ENCODE measurements around the gene NOX4.

Gene NOX4

DNA sequence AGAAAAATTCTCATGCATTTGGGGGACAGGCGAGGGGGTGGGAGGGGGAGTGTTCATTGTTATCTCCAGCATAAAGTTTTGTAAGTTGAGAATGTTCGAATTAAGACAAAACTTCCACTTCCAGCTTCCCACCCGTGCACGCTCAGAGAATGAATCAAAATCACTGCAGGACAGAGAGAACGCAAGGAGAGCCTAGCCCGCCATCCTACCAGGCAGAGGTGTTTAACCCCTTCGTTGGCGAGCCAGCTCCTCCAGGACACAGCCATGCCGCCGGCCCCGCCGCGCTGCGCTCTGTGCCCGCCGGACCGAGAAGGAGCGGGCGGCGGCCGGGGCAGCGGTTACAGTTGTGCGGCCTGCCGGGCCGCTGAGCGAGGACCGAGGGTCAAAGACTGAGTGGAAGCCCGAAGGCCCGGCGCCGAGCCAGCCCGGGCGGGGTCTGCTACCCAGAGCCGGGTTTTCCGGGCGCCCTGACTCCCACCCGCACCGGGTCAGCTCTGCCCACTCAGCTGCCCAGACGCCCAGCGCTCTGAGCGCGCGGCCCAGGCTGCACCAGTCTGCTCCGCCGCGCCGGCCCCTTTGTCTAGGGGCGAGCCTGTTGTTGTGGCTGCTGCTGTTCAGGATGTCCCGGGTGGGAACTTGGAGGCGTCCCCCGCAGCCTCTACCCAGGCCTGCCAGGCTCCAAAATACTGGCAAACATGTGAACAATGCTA is at the start of gene NOX4:
Gene NOX4, minus strand, starts transcription at position 395 of the 710 bp plus-strand sequence. Its CDS starts 129 bp downstream, at position 266.
- no peak for DNase-seq

GRCh38 chr11:89540826-89541225 is 49.7 kb upstream of the NOX4 start:
- DNase-seq: no peak

- no peak for DNase-seq
These were observed 46.8 kb upstream of the NOX4 start for GRCh38 chr11:89537936-89538335.

DNA sequence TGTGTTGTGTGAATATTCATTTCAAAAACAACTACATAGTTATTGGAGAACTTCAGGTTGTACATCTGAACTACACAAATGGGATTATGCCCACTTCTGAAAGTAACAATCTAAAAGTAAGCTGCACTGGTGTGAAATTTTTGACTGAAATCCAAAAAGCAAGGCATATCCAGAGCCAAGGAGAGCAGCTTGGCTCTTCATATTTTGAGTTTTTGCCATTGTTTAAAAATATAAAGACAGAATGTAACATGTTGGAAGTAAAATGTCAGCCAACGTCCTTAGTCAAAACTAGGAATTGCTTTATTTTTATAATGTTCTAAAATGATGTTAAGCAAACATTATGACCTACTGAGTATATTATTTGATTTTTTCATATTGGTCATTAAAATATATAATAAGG is 45.8 kb upstream of the NOX4 start:
- no peak for DNase-seq

- DNase-seq: no peak
These were observed 44.0 kb upstream of the NOX4 start for GRCh38 chr11:89535221-89535620.

DNA sequence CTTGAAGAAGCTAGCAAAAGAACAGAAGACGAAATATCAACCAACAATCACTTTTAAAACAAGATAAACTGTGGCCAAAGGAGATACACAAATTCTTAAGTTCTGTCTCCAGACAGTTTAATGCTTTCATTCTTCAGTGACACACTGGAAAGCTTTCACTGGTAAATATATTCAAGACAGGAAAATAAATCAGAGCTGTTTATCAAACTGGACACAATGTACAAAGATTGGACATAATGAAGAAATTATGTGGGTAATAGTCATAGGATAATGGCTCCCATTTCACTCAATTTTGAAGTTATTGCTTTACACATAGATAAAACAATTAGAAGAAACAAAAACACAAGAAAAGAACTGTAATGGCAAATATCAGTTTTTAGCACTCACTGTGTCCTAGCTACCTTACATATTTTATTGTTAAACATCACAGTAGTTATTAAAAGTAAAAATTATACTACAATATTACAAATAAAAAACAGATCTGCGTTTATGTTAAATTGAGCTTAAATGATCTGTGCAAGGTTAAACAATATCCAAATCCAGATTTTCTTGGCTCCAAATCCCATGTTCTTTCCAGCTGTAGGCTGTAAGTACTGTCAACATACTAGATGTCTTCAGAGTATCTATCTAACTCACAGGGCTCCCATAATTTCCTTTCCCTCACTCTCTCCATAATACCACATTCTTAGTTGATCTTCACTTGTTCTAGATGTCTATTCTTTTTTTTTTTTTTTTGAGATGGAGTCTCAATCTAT is 38.6 kb upstream of the NOX4 start:
- DNase-seq: no peak

DNA sequence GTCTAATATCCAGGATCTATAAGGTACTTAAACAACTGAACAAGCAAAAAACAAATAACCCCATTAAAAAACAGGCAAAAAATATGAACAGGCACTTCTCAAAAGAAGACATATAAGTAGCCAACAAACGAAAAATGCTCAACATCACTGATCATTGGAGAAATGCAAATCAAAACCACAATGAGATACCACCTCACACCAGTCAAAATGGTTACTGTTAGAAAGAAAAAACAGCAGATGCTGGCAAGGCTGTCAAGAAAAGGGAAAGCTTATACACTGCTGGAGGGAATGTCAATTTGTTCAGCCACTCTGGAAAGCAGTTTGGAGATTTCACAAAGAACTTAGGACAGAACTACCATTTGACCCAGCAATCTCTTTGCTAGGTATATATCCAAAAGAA is 30.6 kb upstream of the NOX4 start:
- DNase-seq: no peak

DNA sequence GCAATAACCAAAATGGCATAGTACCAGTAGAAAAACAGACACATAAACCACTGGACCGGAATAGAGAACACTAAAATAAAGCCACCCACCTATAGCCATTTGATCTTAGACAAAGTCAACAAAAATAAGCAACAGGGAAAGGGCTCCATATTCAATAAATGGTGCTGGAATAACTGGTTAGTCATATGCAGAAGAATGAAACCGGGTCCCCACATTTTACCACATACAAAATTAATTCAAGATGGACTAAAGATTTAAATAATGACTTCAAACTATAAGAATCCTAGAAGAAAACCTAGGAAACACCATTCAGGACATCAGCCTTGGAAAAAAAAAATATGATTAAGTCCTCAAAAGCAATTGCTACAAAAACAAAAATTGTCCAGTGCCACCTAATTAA is 30.1 kb upstream of the NOX4 start:
- no peak for DNase-seq

- no peak for DNase-seq
These were observed 25.3 kb upstream of the NOX4 start for GRCh38 chr11:89516496-89516895.

DNA sequence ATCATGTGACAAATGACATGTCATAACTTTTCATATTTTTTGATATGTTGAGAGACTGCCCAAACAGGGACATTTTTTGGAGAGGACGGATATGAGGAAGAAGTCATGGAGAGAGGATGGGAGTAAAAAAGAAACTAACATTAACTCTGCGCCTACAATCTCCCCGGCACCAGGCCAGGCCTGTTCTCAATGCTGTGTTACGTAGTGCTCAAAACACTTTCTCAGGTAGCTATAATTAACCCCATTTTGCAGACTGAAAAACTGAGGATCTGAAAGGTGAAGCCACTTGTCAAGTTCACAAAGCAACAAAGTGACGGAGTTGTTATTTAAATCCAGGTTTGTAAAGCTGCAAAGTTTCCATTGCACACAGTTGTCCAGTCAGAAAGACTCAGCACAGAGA is 17.4 kb upstream of the NOX4 start:
- DNase-seq: no peak

- DNase-seq: no peak
These were observed 13.1 kb upstream of the NOX4 start for GRCh38 chr11:89504270-89504669.

- DNase-seq: no peak
These were observed 12.2 kb upstream of the NOX4 start for GRCh38 chr11:89503422-89503821.

DNA sequence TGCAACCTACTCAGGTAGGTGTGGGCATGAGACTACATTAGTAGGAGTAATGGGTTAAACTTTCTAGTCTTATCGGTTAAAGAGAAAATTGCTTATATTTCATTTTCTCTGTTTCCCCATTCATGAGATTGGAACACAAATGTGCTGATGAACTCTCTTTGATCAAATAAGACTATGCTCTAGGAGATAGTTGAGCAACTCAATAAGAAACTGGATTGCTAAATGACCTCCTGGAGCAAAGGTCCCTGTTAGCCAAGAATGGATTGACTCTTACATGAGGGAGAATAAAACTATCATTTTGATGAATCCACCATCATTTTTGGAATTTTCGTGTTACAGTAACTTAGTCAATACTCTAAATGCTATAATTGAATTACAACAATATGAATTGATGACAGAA is 11.1 kb upstream of the NOX4 start:
- DNase-seq: no peak

- DNase-seq: no peak
These were observed 9.2 kb upstream of the NOX4 start for GRCh38 chr11:89500336-89500735.

- DNase-seq: no peak
These were observed 7.8 kb upstream of the NOX4 start for GRCh38 chr11:89498845-89499448.

DNA sequence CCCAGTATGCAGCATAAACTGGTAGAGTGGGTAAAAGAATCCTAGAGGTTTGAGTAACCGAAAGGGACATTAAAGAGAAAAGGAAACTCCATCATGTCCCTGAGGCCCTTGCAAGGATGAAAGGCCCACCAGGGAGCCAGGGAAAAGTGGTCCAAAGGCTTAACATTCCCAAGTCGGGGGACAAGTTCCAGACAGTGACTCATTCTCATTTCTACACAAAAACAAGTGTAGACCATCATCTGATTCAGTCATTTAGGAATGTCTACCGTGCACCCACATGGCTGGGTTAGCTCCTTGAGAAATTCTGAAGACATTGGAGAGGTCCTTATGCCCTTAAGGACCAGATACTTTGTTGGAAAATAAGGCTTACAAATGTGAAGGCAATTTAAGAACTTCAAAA is 4.8 kb upstream of the NOX4 start:
- no peak for DNase-seq

DNA sequence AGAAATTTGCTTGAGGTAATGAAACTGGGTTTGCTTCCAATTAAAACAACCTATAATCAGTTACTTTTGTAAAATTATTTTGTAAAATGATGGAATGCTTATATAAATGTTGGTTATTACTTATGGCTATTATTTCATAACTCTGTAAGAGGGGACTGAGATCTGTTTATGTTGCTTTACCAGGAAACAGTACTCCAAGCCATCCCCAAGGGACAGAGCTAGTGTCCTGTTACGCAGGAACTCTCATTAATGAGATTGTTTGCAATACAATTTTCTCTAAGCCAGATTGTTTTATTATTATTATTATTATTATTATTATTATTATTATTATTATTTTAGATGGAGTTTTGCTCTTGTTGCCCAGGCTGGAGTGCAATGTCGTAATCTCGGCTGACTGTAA is 2.3 kb upstream of the NOX4 start:
- DNase-seq: no peak

DNA sequence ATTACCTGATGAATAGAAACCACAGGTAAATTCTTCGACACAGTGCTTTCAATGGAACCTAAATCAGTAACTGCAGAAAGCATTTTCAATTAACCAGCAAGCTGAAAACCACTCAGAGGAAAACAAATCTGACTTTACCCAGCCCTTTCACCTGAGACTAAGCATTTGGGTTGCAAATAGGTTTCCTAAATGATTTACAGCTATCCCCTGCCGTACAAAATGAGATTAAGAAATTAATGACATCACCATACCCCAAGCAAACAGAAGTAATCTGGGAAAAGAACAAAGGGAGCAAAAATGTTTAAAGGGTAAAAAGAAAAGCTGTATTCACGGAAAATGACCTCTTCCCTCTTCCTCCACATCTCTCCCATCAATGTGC is 584 bp downstream of the NOX4 start:
- DNase-seq: no peak

GRCh38 chr11:89489930-89490329 is 1.2 kb downstream of the NOX4 start:
- DNase-seq: no peak

- no peak for DNase-seq
These were observed 4.2 kb downstream of the NOX4 start for GRCh38 chr11:89487016-89487415.

DNA sequence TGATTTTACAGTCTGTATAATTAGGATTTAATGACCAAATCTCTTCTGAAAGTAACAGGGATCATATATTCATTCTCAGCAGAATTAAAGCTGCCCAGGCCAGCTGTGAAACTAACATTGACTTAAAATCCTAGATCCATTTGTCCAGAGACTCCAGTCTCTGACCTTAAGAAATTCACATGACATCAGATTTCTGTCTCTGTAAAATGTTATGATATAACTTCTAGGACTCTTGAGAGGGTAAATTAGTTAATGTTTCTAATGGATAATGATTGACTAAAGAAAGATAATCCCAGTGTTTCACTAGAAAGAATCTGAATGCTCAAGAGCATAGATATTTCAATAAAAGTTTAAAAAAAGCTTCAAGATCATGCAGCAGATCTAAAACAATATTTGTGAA is 6.3 kb downstream of the NOX4 start:
- no peak for DNase-seq

DNA sequence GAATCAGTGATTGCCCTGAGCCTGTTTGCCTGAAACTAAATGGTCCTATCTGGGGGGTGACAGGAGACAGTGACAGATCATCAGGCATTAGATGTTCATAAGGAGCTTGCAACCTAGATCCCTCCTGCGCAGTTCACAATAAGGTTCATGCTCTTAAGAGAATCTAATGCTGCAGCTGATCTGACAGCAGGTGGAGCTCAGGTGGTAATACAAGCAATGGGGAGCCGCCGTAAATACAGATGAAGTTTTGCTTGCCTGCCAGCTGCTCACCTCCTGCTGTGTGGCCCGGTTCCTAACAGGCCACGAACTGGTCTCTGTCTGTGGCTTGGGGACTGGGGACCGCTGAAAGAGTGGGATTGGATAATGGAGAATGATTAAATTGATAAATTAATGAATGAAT is 14.0 kb downstream of the NOX4 start:
- no peak for DNase-seq

GRCh38 chr11:89463266-89463780 is 27.9 kb downstream of the NOX4 start:
- no peak for DNase-seq

DNA sequence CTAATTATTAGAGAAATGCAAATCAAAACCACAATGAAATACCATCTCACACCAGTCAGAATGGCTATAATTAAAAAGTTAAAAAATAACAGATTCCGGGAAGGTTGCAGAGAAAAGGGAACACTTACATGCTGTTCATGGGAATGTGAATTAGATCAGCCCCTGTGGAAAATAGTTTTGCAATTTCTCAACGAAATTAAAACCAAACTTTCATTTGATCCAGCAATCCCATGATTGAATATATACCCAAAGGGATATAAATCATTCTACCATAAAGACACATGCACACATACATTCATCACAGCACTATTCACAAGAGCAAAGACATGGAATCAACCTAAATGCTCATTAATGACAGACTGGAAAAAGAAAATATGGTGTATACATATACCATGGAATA is 32.5 kb downstream of the NOX4 start:
- DNase-seq: no peak
